ENCODE results near the gene PLA2G15.

The PLA2G15 gene

GRCh38 chr16:68236137-68236825, 8.9 kb upstream of the PLA2G15 start:
- Mint-ChIP-seq H3K4me1 (ENCODE audit: low read depth) (peaks cover 26% of the 10 kb centered on the region), H3K4me3 (peak overlapping the region; percentile 94), H3K27me3 (ENCODE audit: low read depth) (peaks cover 4% of the 10 kb centered on the region), H3K9me3 (no peaks in the 10 kb centered on the region), H3K36me3 (ENCODE audit: low read depth) (peaks cover 4% of the 10 kb centered on the region), H3K27ac (no peak overlapping the region)

- Mint-ChIP-seq H3K4me1 (ENCODE audit: low read depth) (peaks cover 26% of the 10 kb centered on the region), H3K9me3 (no peaks in the 10 kb centered on the region), H3K36me3 (ENCODE audit: low read depth) (peaks cover 4% of the 10 kb centered on the region), H3K27ac (no peak overlapping the region), H3K27me3 (ENCODE audit: low read depth) (peaks cover 4% of the 10 kb centered on the region), H3K4me3 (peak overlapping the region; percentile 94)
These were observed 8.3 kb upstream of the PLA2G15 start for GRCh38 chr16:68236826-68237242.

DNA sequence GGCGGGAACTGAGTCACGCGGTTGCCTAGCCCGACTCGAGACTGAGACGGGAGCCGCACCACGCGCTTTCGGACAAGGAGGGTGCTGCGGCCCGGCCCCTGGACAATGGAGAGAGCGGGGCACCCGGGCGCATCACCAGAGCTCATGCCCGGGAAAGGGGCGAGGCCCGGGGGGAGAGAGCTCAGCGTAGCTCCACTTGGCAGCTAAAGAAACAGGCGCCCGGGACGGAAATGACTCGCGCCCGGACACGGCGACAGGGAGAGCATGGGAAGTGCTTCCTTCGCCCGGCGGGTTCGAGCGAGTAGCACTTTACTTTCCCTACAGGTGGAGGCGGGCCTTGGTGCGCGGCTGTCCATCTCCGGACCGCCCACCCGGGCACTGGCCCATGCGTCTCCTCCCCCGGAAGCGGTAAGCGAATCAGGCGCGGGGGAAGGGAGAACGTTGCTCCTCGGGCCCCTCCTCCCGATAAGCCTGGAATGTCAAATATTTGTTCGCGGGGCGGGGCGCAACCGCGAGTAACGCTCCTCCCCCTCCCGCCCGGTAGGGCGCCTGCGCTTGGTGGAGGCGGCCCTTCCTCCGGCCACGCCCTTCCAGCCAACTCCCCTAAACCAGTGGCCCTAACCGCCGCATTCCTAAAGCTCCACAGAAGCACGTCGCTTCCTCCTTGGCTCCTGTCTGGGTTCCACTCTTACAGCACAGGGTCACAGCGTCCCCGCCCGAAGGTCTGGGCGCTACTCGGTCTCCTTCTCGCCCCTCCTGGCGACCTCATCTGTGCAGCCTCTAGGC, 7.7 kb upstream of the PLA2G15 start:
- H3K27me3 Mint-ChIP-seq (ENCODE audit: low read depth) = peaks cover 4% of the 10 kb centered on the region
- H3K9me3 Mint-ChIP-seq = no peaks in the 10 kb centered on the region
- peak overlapping the region; percentile 94 for H3K4me3 Mint-ChIP-seq
- H3K27ac Mint-ChIP-seq = peak overlapping the region; percentile 73
- H3K4me1 Mint-ChIP-seq (ENCODE audit: low read depth) = peaks cover 26% of the 10 kb centered on the region
- peaks cover 4% of the 10 kb centered on the region for H3K36me3 Mint-ChIP-seq (ENCODE audit: low read depth)

- peak overlapping the region; percentile 73 for H3K27ac Mint-ChIP-seq
- H3K4me3 Mint-ChIP-seq = peak overlapping the region; percentile 94
- peaks cover 4% of the 10 kb centered on the region for H3K36me3 Mint-ChIP-seq (ENCODE audit: low read depth)
- H3K27me3 Mint-ChIP-seq (ENCODE audit: low read depth) = peaks cover 4% of the 10 kb centered on the region
- no peaks in the 10 kb centered on the region for H3K9me3 Mint-ChIP-seq
- H3K4me1 Mint-ChIP-seq (ENCODE audit: low read depth) = peaks cover 25% of the 10 kb centered on the region
These were observed 7.2 kb upstream of the PLA2G15 start for GRCh38 chr16:68238029-68238345.

DNA sequence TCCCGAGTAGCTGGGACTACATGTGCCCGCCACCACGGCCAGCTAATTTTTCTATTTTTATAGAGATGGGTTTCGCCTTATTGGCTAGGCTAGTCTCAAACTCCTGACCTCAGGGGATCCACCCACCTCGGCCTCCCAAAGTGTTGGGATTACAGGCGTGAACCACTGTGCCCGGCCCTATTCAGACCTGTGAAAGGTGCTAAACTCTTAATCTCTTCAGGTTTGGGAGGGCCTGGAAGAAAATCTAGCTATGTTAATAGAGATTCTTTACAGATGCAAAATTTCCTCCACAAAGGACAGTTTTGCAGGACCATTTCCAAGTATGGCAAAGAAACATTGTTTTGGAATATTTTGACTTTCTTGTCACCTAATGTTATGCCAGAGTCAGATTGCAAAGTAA, 3.1 kb upstream of the PLA2G15 start:
- Mint-ChIP-seq H3K27me3 (ENCODE audit: low read depth) (peaks cover 7% of the 10 kb centered on the region), H3K9me3 (no peaks in the 10 kb centered on the region), H3K36me3 (ENCODE audit: low read depth) (peaks cover 2% of the 10 kb centered on the region), H3K27ac (no peak overlapping the region), H3K4me3 (no peak overlapping the region), H3K4me1 (ENCODE audit: low read depth) (peaks cover 25% of the 10 kb centered on the region)

DNA sequence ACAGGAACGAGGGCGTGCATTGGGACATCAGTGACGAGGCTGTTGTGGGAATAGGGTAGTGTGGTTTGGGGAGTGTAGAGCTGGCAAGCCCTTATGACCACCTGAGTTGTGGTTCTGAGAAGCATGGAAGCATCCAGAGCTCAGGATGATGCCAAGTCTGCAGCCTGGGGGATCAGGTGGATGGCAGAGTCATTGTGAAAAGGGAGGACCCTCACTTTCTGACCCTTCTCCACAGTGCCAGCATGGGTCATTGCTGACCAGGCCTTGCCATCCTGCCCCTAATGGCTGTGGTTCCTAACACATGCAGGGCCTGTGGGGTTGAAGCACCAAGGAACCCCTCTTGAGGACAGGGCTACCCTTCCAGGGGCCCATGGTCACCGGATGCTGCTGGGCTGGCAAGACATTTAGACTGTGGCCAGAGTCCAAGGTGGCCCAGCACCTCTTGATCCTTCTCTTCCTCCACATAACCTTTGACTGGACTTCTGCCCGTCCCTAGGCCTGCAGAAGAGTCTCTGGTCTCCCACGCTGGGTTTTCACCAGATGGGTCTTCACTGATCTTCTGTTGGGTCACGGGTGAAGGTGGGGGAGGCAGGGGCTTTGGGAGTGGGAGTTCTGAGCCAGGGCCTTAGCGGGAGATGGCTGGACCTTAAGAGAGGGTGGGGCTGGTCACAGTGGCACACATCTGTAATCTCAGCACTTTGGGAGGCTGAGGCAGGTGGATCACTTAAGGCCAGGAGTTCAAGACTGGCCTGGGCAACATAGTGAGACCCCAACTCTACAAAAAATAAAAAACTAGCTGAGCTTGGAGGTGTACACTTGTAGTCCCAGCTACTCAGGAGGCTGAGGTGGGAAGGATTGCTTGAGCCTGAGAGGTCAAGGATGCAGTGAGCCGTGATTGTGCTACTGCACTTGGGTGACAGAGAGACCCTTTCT, 2.0 kb upstream of the PLA2G15 start:
- H3K9me3 Mint-ChIP-seq = no peaks in the 10 kb centered on the region
- peaks cover 3% of the 10 kb centered on the region for H3K27me3 Mint-ChIP-seq (ENCODE audit: low read depth)
- peaks cover 19% of the 10 kb centered on the region for H3K4me1 Mint-ChIP-seq (ENCODE audit: low read depth)
- no peak overlapping the region for H3K27ac Mint-ChIP-seq
- peak overlapping the region; percentile 34 for H3K4me3 Mint-ChIP-seq
- H3K36me3 Mint-ChIP-seq (ENCODE audit: low read depth) = peaks cover 2% of the 10 kb centered on the region

GRCh38 chr16:68244481-68244902, 681 bp upstream of the PLA2G15 start:
- peaks cover 2% of the 10 kb centered on the region for H3K36me3 Mint-ChIP-seq (ENCODE audit: low read depth)
- H3K27me3 Mint-ChIP-seq (ENCODE audit: low read depth) = peaks cover 3% of the 10 kb centered on the region
- H3K9me3 Mint-ChIP-seq = no peaks in the 10 kb centered on the region
- H3K4me1 Mint-ChIP-seq (ENCODE audit: low read depth) = peaks cover 17% of the 10 kb centered on the region
- H3K27ac Mint-ChIP-seq = peak overlapping the region; percentile 81
- H3K4me3 Mint-ChIP-seq = peak overlapping the region; percentile 100

GRCh38 chr16:68246121-68246520, 948 bp downstream of the PLA2G15 start:
- Mint-ChIP-seq H3K36me3 (ENCODE audit: low read depth) (peaks cover 7% of the 10 kb centered on the region), H3K9me3 (no peaks in the 10 kb centered on the region), H3K4me3 (peak overlapping the region; percentile 100), H3K27ac (peak overlapping the region; percentile 80), H3K4me1 (ENCODE audit: low read depth) (peaks cover 17% of the 10 kb centered on the region), H3K27me3 (ENCODE audit: low read depth) (peaks cover 3% of the 10 kb centered on the region)

- Mint-ChIP-seq H3K36me3 (ENCODE audit: low read depth) (peaks cover 7% of the 10 kb centered on the region), H3K4me1 (ENCODE audit: low read depth) (peaks cover 17% of the 10 kb centered on the region), H3K9me3 (no peaks in the 10 kb centered on the region), H3K27me3 (ENCODE audit: low read depth) (peaks cover 3% of the 10 kb centered on the region), H3K27ac (peak overlapping the region; percentile 69), H3K4me3 (no peak overlapping the region)
These were observed 1.5 kb downstream of the PLA2G15 start for GRCh38 chr16:68246666-68247065.

- Mint-ChIP-seq H3K9me3 (no peaks in the 10 kb centered on the region), H3K27ac (no peak overlapping the region), H3K36me3 (ENCODE audit: low read depth) (peaks cover 7% of the 10 kb centered on the region), H3K4me3 (no peak overlapping the region), H3K4me1 (ENCODE audit: low read depth) (peaks cover 17% of the 10 kb centered on the region), H3K27me3 (ENCODE audit: low read depth) (peaks cover 3% of the 10 kb centered on the region)
These were observed 2.2 kb downstream of the PLA2G15 start for GRCh38 chr16:68247400-68247799.

GRCh38 chr16:68247932-68248331, 2.8 kb downstream of the PLA2G15 start:
- H3K9me3 Mint-ChIP-seq = no peaks in the 10 kb centered on the region
- peaks cover 7% of the 10 kb centered on the region for H3K36me3 Mint-ChIP-seq (ENCODE audit: low read depth)
- no peak overlapping the region for H3K4me3 Mint-ChIP-seq
- H3K27ac Mint-ChIP-seq = no peak overlapping the region
- H3K4me1 Mint-ChIP-seq (ENCODE audit: low read depth) = peaks cover 17% of the 10 kb centered on the region
- peaks cover 3% of the 10 kb centered on the region for H3K27me3 Mint-ChIP-seq (ENCODE audit: low read depth)

DNA sequence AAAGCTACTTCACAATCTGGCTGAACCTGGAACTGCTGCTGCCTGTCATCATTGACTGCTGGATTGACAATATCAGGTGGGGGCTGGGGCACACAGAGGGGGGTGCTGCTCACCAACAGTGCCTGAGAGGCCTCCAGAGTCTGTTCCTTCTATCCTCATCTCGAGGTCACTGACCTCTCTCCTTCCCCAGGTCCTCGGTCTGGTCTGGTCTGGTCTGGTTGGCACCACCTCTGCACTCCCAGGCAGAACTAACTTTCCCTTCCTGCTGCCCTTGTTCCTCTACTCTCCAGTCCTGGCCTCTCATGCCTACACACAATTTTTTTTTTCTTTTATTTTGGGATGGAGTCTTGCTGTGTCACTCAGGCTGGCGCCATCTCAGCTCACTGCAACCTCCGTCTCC, 4.2 kb downstream of the PLA2G15 start:
- H3K4me3 Mint-ChIP-seq = no peak overlapping the region
- peaks cover 3% of the 10 kb centered on the region for H3K27me3 Mint-ChIP-seq (ENCODE audit: low read depth)
- no peak overlapping the region for H3K27ac Mint-ChIP-seq
- no peaks in the 10 kb centered on the region for H3K9me3 Mint-ChIP-seq
- peaks cover 9% of the 10 kb centered on the region for H3K36me3 Mint-ChIP-seq (ENCODE audit: low read depth)
- H3K4me1 Mint-ChIP-seq (ENCODE audit: low read depth) = peaks cover 17% of the 10 kb centered on the region

- H3K36me3 Mint-ChIP-seq (ENCODE audit: low read depth) = peaks cover 9% of the 10 kb centered on the region
These were observed 5.8 kb downstream of the PLA2G15 start for GRCh38 chr16:68250951-68251350.

GRCh38 chr16:68251832-68252231, 6.7 kb downstream of the PLA2G15 start:
- H3K9me3 Mint-ChIP-seq = no peaks in the 10 kb centered on the region
- no peak overlapping the region for H3K27ac Mint-ChIP-seq
- no peak overlapping the region for H3K4me3 Mint-ChIP-seq
- no peaks in the 10 kb centered on the region for H3K27me3 Mint-ChIP-seq (ENCODE audit: low read depth)
- peaks cover 9% of the 10 kb centered on the region for H3K36me3 Mint-ChIP-seq (ENCODE audit: low read depth)
- H3K4me1 Mint-ChIP-seq (ENCODE audit: low read depth) = peaks cover 1% of the 10 kb centered on the region

More at GRCh38 chr16:68250951-68251350, 5.8 kb downstream of the PLA2G15 start:
- peaks cover 7% of the 10 kb centered on the region for H3K4me1 Mint-ChIP-seq (ENCODE audit: low read depth)
- no peak overlapping the region for H3K4me3 Mint-ChIP-seq
- no peaks in the 10 kb centered on the region for H3K27me3 Mint-ChIP-seq (ENCODE audit: low read depth)
- H3K27ac Mint-ChIP-seq = no peak overlapping the region
- no peaks in the 10 kb centered on the region for H3K9me3 Mint-ChIP-seq
